Limb (tissue), 2 donors: ENCODE results near the gene SKAP2.
A peak's percentile ranks its signal among the peaks of the same experiment; 100 is the strongest.

Source experiments
- DNase-seq, 2 donors: peaks; one replicate each; pipeline ENCODE4 v3.0.0-alpha.2; 2016; ENCODE audit errors: extremely low spot score in 2 of 2

SKAP2 gene

GRCh38 chr7:26777385-26777784, 87.0 kb downstream of the SKAP2 start:
- DNase-seq = no peak

GRCh38 chr7:26760501-26760900, 103.9 kb downstream of the SKAP2 start:
- DNase-seq = no peak

DNA sequence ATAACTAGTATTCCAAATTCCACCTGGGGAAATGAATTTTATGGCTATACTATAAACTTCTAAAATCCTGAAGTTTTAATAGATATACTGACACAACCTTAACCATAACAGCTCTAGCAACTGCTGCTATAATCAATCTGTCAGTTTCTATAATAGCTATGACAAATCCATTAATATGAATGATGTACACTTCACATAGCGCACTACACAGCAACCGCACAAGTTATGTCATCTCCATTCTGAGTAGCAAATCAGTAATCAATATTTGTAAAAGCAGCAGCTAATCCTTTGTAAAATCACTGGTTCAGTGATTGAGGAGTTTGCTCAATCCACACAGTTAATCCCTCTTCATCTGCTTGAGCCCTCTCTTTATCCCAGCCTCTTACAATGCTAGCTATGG, 105.3 kb downstream of the SKAP2 start:
- no peak for DNase-seq

DNA sequence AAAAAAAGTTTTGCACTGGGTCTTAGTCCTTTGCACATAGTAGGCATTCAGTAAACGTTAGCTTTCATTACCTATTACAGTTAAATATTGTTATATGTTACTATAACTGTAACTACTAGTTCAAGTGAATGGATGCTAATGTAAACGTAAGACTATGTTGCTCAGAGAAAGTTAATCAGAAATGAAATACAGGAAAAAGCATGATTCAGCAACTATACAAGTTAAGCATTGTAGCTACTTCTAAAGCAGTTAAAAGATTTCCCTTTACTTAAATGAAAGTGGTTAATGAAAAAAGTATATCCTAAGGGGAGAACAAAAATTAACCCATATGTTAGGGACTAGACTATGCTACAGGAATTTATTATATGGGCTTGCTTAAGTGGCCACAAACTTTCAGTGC, 121.2 kb downstream of the SKAP2 start:
- DNase-seq = no peak

DNA sequence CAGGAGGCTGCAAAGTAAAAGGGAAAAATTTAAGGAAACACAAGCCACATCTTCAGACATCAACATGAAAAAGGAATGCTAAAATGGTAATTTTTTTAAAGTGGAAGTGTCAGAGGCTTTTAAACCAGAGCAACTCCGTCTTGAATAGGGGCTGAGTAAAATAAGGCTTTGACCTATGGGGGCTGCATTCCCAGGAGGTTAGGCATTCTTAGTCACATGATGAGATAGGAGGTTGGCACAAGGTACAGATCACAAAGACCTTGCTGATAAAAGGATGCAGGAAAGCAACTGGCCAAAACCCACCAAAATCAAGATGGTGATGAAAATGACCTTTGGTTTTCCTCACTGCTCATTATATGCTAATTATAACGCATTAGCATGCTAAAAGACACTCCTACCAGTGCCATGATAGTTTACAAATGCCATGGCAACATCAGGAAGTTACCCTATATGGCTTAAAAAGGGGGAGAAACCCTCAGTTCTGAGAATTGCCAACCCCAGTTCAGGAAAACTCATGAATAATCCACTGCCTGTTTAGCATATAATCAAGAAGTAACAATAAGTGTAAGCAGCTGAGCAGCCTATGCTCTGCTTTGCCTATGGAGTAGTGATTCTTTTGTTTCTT, 128.3 kb downstream of the SKAP2 start:
- no peak for DNase-seq

- no peak for DNase-seq
Measured at GRCh38 chr7:26729150-26729775, 135.1 kb downstream of the SKAP2 start.

- DNase-seq = no peak
Measured at GRCh38 chr7:26726051-26726450, 138.3 kb downstream of the SKAP2 start.

- no peak for DNase-seq
Measured at GRCh38 chr7:26724795-26725194, 139.6 kb downstream of the SKAP2 start.

- DNase-seq = peak; percentile 38 to 42
Measured at GRCh38 chr7:26723129-26723528, 141.3 kb downstream of the SKAP2 start.

DNA sequence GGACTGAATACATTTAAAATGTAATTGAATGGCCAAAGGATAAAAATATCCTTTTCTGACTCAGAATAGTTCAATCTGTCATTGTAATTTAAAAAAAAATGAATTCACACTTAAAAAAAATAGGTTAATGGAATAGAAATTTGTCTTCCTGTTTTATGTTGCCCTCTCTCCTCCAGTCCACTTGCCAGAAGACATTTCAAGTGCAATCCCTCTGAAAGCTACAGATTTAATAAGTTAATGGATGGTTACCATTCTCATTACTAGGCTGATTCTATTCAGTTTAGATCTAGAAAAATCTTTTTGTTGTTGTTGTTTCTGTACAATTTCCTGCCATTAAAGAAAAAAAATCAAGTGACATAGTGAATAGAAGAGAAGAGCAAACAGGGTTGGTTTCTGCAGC, 142.9 kb downstream of the SKAP2 start:
- DNase-seq = no peak

DNA sequence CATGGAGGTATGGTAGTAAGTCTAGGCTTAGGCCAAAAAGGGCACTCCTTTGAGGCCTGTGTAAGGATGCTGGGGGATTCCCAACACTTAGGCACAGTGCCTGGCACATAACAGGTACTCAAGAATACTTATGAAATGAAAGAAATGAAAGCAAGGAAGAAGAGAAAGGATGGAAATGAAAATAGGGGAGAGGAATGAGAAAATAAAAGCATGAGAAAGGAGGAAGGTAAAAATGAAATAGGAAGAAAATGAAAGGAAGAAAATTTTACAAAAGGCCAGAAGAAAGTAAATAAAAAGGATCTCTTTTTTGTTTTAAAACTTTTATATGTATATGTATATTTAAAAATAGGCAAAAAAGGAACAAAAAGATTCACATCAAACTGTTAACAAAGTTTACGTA, 146.3 kb downstream of the SKAP2 start:
- no peak for DNase-seq

DNA sequence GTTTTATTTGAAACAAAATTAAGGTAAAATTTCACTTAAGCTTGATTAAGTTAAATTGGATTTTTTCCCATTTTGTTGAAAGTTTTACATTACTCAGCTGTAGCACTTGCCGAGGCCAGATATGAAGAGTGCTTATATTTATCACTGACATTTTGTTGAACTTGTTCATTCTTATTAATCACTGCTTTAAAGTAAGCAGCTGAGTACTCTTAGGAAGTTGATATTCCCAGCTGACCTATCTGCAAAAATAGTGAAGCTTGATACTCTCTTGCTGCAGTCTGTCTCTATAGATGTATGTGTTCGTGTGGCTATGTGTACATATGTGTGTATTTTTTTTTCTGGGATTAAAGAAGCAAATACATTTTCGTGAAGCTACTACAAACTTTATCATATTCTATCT, 150.0 kb downstream of the SKAP2 start:
- no peak for DNase-seq

DNA sequence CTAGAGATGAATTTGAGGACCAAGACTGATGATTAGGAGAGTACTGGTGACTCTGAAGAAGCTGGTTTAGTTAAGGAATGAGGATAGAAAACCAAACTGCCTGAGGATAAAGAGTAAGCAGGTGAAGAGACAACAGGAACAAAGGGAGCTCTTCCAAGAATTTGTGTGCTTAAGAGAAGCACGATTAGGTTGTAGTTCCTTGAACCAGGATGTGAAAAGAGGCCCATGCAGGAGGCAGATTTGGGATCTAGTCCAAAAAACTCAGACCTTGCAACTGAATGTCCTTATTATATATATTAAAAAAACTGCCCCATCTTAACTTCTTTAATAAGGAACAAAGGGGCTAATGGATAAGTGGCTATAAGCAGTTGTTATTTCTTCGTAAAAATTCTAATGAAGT, 150.4 kb downstream of the SKAP2 start:
- DNase-seq = peak in 1 of 2 donors; percentile 32

GRCh38 chr7:26709210-26709990, 155.0 kb downstream of the SKAP2 start:
- no peak for DNase-seq

GRCh38 chr7:26705567-26705966, 158.8 kb downstream of the SKAP2 start:
- DNase-seq = peak in 1 of 2 donors; percentile 72

DNA sequence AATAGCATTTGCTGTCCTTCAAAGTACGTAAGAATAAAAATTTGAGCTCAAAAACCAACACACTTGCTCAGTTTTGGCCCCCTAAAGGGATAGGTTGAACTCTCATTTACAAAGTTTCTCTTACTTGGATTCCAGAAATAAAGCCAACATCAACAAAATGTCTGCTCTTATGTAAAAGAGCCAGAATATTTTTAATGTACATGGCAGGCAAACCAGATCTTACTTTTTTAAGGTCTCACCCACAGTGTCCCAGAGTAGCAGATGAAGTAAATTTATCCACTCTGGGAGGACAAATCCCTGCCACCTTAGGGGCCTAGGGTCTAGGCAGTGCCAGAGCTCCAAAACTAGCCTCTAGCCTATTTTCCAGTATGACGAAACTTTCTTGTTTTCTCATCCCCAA, 159.6 kb downstream of the SKAP2 start:
- peak in 1 of 2 donors; percentile 33 for DNase-seq

DNA sequence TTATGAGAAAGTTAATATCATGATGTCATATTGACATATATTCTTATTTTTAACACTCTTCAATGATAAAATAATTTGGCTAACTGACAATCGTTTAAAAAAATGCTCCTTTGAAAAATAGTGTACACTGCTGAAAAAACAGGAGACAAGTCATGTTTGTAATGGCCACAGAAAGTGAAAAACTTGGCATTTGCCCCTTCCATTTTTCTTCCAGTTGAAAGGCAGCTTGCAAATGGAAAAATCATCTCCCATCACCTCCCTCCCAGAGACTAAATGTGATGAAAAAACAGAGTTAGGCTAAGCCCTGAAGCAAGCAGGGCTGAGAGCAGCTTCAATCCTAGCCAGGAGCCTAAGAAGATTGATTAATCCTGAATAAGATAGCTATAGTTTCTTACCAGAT, 160.4 kb downstream of the SKAP2 start:
- DNase-seq = no peak

- DNase-seq = no peak
Measured at GRCh38 chr7:26700893-26701292, 163.5 kb downstream of the SKAP2 start.

DNA sequence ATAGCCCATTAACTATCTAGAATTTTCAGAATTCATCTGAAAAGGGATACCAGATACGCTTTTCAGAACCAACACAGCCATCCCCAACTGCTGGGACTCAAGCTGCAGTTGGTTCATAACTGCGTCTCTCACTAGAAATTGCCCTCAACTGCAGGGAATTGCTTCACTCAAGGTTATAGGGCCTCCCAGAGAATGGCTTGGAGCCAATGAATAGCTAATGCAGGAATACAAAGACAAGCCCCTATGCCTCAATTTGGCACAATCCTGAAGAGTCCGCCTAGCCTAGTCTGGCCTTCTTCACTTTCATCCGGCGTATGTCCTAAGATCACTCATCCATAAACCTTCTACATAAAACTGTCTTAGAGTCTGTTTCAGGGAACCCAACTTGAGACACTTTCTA, 164.0 kb downstream of the SKAP2 start:
- DNase-seq = no peak

DNA sequence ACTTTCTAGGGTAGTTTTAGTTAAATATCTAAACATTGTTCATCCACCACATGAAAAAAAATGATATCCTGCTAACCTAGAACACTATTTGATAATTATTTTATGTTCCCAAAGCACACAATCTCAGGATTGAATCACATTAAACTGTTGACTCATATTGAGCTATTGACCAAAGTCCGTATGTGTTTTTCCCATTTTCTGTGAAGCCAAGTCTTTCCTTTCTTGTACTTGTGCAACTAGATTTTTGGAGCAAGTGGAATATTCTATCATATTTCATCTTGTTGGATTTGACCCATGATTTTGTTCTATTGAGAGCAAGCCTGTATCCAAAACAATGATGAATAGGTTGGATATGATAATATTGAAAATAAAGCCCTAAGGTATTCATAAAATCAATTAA, 164.6 kb downstream of the SKAP2 start:
- no peak for DNase-seq

GRCh38 chr7:26698806-26699205, 165.6 kb downstream of the SKAP2 start:
- DNase-seq = no peak

- no peak for DNase-seq
Measured at GRCh38 chr7:26698194-26698593, 166.2 kb downstream of the SKAP2 start.

- DNase-seq = no peak
Measured at GRCh38 chr7:26696978-26697377, 167.4 kb downstream of the SKAP2 start.
